Right lobe of liver (tissue), 6 donors: ENCODE results near the gene TM4SF18. TPM values are rescaled to one million over a fixed set of nuclear protein-coding genes. Genes with fewer than 3 reads are reported as not detected.
"Not testable (repeated sequence)": the region's sequence is repeated elsewhere in the genome, so short reads cannot be mapped to it uniquely, and the experiment has no call there.

Experiments used
- ATAC-seq, 4 donors: fragments of 200-7000 bp; cut with Tn5 transposase; one replicate each; pipeline ENCODE4 v1.9.1; 2020; ENCODE audit warnings: mild to moderate bottlenecking in 4 of 4, moderate library complexity in 4 of 4
- DNase-seq, 3 donors: peaks; one replicate each; pipeline ENCODE4 v3.0.0-alpha.2; 2020
- H3K27ac ChIP-seq, 3 donors: fragments of 200-600 bp; one replicate each; pipeline ENCODE4 v1.8.0; 2022
- H3K27me3 ChIP-seq, 2 donors: fragments of 200-600 bp; one replicate each; pipeline ENCODE4 v1.8.0; 2022
- H3K36me3 ChIP-seq, 4 donors: fragments of 200-600 bp; sonication (generic) in 1 of 4; one replicate each; pipeline versions ENCODE4 v1.5.1 to v1.8.0; 2017 to 2022; ENCODE audit warnings: control low read depth in 1 of 4
- H3K4me1 ChIP-seq, 4 donors: fragments of 200-600 bp; sonication (generic) in 1 of 4; one replicate each; pipeline versions ENCODE4 v1.5.1 to v1.8.0; 2017 to 2022; ENCODE audit warnings: control low read depth in 1 of 4
- H3K4me3 ChIP-seq, 3 donors: fragments of 200-600 bp; one replicate each; pipeline ENCODE4 v1.8.0; 2022
- H3K9me3 ChIP-seq, 4 donors: fragments of 200-600 bp; sonication (generic) in 1 of 4; one replicate each; pipeline versions ENCODE4 v1.5.1 to v1.8.0; 2017 to 2022; ENCODE audit warnings: control low read depth in 1 of 4
- POLR2A ChIP-seq: fragments of 450-650 bp; IDR thresholded peaks from one replicate; pipeline ENCODE4 v1.6.1; 2017; ENCODE audit warnings: antibody characterized with exemption, mild to moderate bottlenecking
- WGBS: methylation state at CpG from one replicate; pipeline ENCODE4 v1.1.6; 2018; ENCODE audit warnings: low coverage, low lambda C conversion rate; ENCODE audit not compliant: insufficient coverage; ENCODE audit errors: missing lambda C conversion rate; 5-methylcytosine and 5-hydroxymethylcytosine counted together
- intact Hi-C, 2 donors: fragments of 100-400 bp; cut with DNase I; formaldehyde crosslinking; loops; one replicate each; pipeline versions ENCODE4 v1.11.2 to v1.14.1; 2022
- long read RNA-seq: library from polyadenylated mRNA; unstranded; transcript quantifications from one replicate; pipeline ENCODE4 v2.0.0, GENCODE V29; 2019
- total RNA-seq, 6 experiments: library from RNA; depleted of rRNA in 2 of 6; stranded (reverse); fragments of >200 nt in 2 of 6; fragmentation: NEBNext Ultra II Directional in 3 of 6; extraction: Animal tissue kit (Norgen Biotek cat#: 25700) in 3 of 6; gene quantifications; one replicate each; pipeline versions ENCODE4 v1.1.0 to v1.2.4, GENCODE V29; 2016 to 2023
- TF ChIP-seq, protein P1 (sequence below), 4 donors: fragments of 200-600 bp in 3 of 4; fragments of 450-650 bp in 1 of 4; IDR thresholded peaks; one replicate each; pipeline versions ENCODE4 v1.5.1 to v1.8.0; 2016 to 2022; ENCODE audit warnings: antibody characterized with exemption in 4 of 4, mild to moderate bottlenecking in 2 of 4
- donor health status: DM: no; HTN: yes; CAD: no.
- donor health status: DM: no; HTN: no; CAD: no.
- donor health status: DM: no; HTN: no; CAD: no.
- donor health status: DM: no; HTN: yes; CAD: no.
- donor health status: DM: no; HTN: yes; CAD: no.

Gene TM4SF18, protein sequence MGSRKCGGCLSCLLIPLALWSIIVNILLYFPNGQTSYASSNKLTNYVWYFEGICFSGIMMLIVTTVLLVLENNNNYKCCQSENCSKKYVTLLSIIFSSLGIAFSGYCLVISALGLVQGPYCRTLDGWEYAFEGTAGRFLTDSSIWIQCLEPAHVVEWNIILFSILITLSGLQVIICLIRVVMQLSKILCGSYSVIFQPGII
- total RNA-seq, result 1 to 10 TPM; 1.8 to 4.6 (median 3.1) TPM
- long read RNA-seq, partial matches to known transcripts, result 0 of 2 reads
- long read RNA-seq, other reads (novel, unspliced or antisense), result 0 of 2 reads

DNA sequence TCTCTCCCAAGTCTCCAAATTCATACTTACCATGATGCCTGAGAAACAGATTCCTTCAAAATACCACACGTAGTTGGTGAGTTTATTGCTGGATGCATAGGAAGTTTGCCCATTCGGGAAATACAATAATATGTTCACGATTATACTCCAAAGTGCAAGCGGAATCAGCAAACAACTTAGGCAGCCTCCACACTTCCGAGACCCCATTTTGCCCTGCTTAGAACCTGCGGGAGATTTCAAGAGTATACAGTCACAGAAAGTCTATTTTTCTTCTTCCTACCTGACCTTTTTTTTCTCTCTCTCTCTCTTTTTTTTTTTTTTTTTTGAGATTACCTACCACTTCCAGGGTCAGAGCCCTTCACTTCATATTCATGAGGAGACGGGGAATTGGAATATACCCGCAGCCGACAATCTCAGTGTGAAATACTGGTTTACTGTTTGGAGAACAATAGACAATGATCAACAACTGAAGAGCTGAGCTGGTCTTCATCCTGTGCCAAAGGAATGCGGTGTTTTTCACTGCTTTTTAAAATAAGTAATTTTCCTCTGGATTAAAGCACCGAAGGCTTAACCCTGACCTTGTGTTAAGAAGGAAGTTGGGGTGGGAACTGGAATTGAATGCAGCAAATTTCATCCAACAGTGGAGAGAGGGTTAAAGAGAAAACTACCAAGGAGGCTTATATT lies at the start of gene TM4SF18:
TM4SF18 (minus strand) TSS at position 461 of the 684 bp plus-strand sequence; CDS start at position 207, 254 bp downstream.
- no peak for TF ChIP-seq POLR2A
- TF ChIP-seq, protein P1, sequence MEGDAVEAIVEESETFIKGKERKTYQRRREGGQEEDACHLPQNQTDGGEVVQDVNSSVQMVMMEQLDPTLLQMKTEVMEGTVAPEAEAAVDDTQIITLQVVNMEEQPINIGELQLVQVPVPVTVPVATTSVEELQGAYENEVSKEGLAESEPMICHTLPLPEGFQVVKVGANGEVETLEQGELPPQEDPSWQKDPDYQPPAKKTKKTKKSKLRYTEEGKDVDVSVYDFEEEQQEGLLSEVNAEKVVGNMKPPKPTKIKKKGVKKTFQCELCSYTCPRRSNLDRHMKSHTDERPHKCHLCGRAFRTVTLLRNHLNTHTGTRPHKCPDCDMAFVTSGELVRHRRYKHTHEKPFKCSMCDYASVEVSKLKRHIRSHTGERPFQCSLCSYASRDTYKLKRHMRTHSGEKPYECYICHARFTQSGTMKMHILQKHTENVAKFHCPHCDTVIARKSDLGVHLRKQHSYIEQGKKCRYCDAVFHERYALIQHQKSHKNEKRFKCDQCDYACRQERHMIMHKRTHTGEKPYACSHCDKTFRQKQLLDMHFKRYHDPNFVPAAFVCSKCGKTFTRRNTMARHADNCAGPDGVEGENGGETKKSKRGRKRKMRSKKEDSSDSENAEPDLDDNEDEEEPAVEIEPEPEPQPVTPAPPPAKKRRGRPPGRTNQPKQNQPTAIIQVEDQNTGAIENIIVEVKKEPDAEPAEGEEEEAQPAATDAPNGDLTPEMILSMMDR (IDR thresholded peaks at IDR 0.05), result no peak
- intact Hi-C loops, result no loop called here
- no peaks in the 10 kb centered on the region for H3K36me3 ChIP-seq
- peak within 1 kb of the TSS in 2 of 3 donors; percentile 1 to 4 for H3K4me3 ChIP-seq
- no peaks in the 10 kb centered on the region for H3K27me3 ChIP-seq
- no peak for ATAC-seq
- 55% methylated on average over 11 of the region's 11 CpGs for WGBS
- no peaks in the 10 kb centered on the region for H3K4me1 ChIP-seq
- peak within 1 kb of the TSS; percentile 22 to 38 (median 30) for H3K27ac ChIP-seq
- no peak for DNase-seq
- H3K9me3 ChIP-seq, result no peaks in the 10 kb centered on the region

DNA sequence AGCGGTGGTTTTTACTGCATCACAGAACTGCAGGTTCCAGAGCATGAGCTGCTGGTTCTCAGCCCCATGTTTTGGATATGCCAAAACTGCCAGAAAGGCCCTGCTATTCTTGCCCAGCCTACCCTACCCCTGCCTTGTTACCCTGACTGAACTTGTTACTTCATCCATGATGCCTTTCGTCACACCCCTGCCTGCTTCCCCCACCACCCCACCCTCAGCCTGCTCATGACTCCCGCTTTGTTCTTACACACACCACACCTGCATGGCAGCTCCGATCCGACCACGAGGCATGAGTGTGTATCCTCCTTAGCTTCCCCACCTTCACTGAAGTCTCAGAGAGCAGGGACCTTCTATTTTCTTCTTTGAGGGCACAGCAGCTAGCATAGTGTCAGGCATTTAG lies 49.1 kb upstream of the TM4SF18 start:
- Histone ChIP-seq H3K4me1 (peaks cover 0 to 39% (median 12%) of the 10 kb centered on the region in 4 donors), H3K27ac (no peak overlapping the region), H3K36me3 (no peaks in the 10 kb centered on the region), H3K9me3 (no peaks in the 10 kb centered on the region), H3K27me3 (no peaks in the 10 kb centered on the region), H3K4me3 (no peak overlapping the region)
- ATAC-seq (no peak), DNase-seq (no peak)
- TF ChIP-seq POLR2A, result no peak
- TF ChIP-seq, protein P1 (IDR thresholded peaks at IDR 0.05), result no peak
- WGBS, result 76% methylated on average over 6 of the region's 6 CpGs
- intact Hi-C loops, result no loop called here

DNA sequence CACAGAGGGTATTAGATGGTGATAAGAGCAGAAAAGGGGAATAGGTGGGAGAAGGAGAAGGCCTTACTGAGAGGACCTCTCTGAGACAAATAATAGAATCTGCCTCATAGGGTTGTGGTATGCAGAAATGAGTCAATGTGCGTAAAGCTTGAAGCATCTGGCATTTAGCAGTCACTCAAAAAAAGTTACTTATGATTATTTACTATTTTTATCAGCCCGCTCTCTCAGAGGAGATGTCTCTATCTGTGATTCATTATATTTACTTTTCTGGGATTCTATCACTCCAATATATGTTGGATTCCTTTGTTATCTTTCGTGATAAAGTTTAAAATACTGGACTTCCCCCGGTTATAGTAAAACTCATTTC lies 48.6 kb upstream of the TM4SF18 start:
- no peak for ATAC-seq
- intact Hi-C loops, result no loop called here

DNA sequence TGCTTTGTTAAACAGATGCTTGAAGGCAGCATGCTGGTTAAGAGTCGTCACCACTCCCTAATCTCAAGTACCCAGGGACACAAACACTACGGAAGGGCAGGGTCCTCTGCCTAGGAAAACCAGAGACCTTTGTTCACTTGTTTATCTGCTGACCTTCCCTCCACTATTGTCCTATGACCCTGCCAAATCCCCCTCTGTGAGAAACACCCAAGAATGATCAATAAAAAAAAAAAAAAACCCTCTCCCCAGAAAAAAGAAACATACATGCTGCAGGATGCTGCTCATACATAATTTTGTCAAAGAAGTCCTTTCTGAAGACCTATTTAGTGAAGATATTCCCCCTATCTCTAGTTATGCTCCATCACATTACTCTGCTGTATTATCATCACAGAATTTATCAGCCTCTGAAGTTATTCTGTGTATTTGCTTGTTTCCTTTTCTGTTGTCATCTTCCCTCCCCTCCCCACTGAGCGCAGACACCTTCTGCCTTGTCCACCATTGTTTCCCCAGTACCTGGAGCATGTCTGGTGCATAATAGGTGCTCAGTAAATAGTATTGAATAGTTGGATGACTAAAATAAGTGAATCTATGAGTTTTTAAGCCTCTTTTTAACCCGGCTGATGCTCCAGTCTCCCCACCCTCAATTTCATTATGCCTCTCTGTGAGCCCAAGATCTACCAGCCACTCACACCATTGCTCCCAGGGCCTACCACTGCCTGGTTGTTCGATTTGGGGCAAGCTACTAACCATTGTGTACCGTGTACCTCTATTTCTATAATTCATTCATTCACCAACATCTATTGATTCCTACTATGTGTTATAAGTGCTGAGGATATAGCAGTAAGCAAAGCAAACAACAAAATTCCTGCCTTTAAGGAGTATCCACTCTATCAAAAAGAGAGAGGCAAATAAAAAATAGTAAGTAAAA lies 48.0 kb upstream of the TM4SF18 start:
- Histone ChIP-seq H3K27me3 (no peaks in the 10 kb centered on the region), H3K4me1 (peaks cover 0 to 37% (median 16%) of the 10 kb centered on the region in 4 donors), H3K4me3 (no peak overlapping the region), H3K27ac (no peak overlapping the region), H3K9me3 (no peaks in the 10 kb centered on the region), H3K36me3 (no peaks in the 10 kb centered on the region)
- no peak for TF ChIP-seq POLR2A
- TF ChIP-seq, protein P1 (IDR thresholded peaks at IDR 0.05), result no peak
- ATAC-seq (no peak), DNase-seq (no peak)
- intact Hi-C loops, result no loop called here
- 55% methylated on average over 6 of the region's 6 CpGs for WGBS

More for the DNA sequence above, 48.6 kb upstream of the TM4SF18 start:
- no peak for TF ChIP-seq POLR2A
- Histone ChIP-seq H3K27me3 (no peaks in the 10 kb centered on the region), H3K4me1 (peaks cover 0 to 39% (median 14%) of the 10 kb centered on the region in 4 donors), H3K4me3 (no peak overlapping the region), H3K9me3 (no peaks in the 10 kb centered on the region), H3K36me3 (no peaks in the 10 kb centered on the region), H3K27ac (no peak overlapping the region)
- DNase-seq, result no peak
- 67% methylated on average over 4 of the region's 4 CpGs for WGBS

DNA sequence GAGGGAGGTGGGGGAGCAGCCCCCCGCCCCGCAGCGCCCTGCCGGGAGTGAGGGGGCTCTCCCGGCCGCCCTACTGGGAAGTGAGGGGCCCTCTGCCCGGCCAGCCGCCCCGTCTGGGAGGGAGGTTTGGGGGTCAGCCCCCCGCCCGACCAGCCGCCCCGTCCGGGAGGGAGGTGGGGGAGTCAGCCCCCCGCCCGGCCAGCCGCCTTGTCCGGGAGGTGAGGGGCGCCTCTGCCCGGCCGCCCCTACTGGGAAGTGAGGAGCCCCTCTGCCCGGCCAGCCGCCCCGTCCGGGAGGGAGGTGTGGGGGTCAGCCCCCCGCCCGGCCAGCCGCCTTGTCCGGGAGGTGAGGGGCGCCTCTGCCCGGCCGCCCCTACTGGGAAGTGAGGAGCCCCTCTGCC lies 46.8 kb upstream of the TM4SF18 start:
- no CpG with 5 or more reads among the region's 32 CpGs for WGBS
- H3K27me3 ChIP-seq, ATAC-seq, H3K27ac ChIP-seq, H3K4me3 ChIP-seq, H3K9me3 ChIP-seq, H3K36me3 ChIP-seq, DNase-seq, intact Hi-C loops: not testable (repeated sequence)
- peaks cover 0 to 37% (median 16%) of the 10 kb centered on the region in 4 donors for H3K4me1 ChIP-seq
